Muscle layer of colon (tissue), 2 donors: ENCODE results near the gene PTGR3.

ENCODE experiments used
- H3K27ac ChIP-seq: one replicate; pipeline ENCODE4 v1.7.0; 2013; ENCODE audit warnings: low read depth, mild to moderate bottlenecking, low read length, moderate library complexity
- H3K27me3 ChIP-seq, 2 donors: one replicate each; pipeline ENCODE4 v1.7.0; 2013; ENCODE audit warnings: low read length in 2 of 2, mild to moderate bottlenecking in 2 of 2; ENCODE audit not compliant: insufficient read depth in 2 of 2, control insufficient read depth in 1 of 2
- H3K36me3 ChIP-seq: one replicate; pipeline ENCODE4 v1.7.0; 2013; ENCODE audit warnings: mild to moderate bottlenecking, low read length; ENCODE audit not compliant: insufficient read depth
- H3K4me1 ChIP-seq: one replicate; pipeline ENCODE4 v1.7.0; 2013; ENCODE audit warnings: mild to moderate bottlenecking, low read length; ENCODE audit not compliant: insufficient read depth
- H3K4me3 ChIP-seq, 2 donors: one replicate each; pipeline ENCODE4 v1.7.0; 2013; ENCODE audit warnings: low read length in 2 of 2, low read depth in 1 of 2, mild to moderate bottlenecking in 1 of 2, moderate library complexity in 1 of 2
- H3K9ac ChIP-seq: one replicate; pipeline ENCODE4 v1.7.0; 2013; ENCODE audit warnings: low read length
- H3K9me3 ChIP-seq: one replicate; pipeline ENCODE4 v1.7.0; 2013; ENCODE audit warnings: mild to moderate bottlenecking, low read length
- donor health status: abdominal sarcoma.
- donor health status: Adenocarcinoma of cecum.

PTGR3 gene

GRCh38 chr18:75220551-75221355, 11.8 kb upstream of the PTGR3 start:
- no peaks in the 10 kb centered on the region for H3K9me3 ChIP-seq
- peaks cover 62% of the 10 kb centered on the region for H3K4me1 ChIP-seq
- no peaks in the 10 kb centered on the region for H3K27me3 ChIP-seq
- no peaks in the 10 kb centered on the region for H3K36me3 ChIP-seq
- no peak overlapping the region for H3K4me3 ChIP-seq
- H3K27ac ChIP-seq: peak overlapping the region; percentile 60
- no peak overlapping the region for H3K9ac ChIP-seq

DNA sequence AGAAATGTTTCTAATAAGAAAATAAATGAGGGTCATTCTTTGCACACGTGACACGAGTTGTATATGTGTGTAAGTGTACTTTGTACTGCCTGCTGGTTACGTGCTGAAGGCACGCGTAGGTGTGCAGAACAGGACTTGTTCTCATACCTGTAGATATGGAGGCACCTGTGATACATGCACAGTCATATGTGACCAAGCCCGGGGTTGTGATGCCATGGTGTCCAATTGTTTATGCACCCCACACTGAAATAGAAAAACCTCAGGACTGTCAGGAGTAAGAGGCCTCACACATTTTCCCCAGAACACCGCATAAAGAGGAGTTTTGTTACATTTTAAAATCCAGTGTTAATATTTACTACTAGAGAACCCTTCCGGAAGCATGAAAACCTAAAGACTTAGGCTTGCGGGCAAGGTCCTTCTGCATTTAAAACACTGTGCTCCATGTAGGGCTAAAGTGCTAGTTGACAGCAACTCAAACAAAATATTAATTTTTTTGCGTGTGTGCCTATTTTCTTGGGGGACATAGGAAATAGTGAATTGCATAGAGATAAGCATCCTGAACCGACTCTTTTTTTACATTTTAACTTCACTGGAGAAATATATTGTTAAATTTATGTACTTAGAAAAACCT, 10.9 kb upstream of the PTGR3 start:
- Histone ChIP-seq H3K9ac (no peak overlapping the region), H3K4me1 (peaks cover 69% of the 10 kb centered on the region), H3K9me3 (no peaks in the 10 kb centered on the region), H3K4me3 (peak overlapping the region in 1 of 2 donors; percentile 15), H3K27me3 (no peaks in the 10 kb centered on the region), H3K36me3 (no peaks in the 10 kb centered on the region), H3K27ac (peak overlapping the region; percentile 60)

- Histone ChIP-seq H3K4me1 (peaks cover 66% of the 10 kb centered on the region), H3K27ac (peak overlapping the region; percentile 0), H3K9me3 (no peaks in the 10 kb centered on the region), H3K36me3 (no peaks in the 10 kb centered on the region), H3K9ac (no peak overlapping the region), H3K27me3 (no peaks in the 10 kb centered on the region), H3K4me3 (no peak overlapping the region)
These were observed 9.4 kb upstream of the PTGR3 start for GRCh38 chr18:75218065-75218923.

DNA sequence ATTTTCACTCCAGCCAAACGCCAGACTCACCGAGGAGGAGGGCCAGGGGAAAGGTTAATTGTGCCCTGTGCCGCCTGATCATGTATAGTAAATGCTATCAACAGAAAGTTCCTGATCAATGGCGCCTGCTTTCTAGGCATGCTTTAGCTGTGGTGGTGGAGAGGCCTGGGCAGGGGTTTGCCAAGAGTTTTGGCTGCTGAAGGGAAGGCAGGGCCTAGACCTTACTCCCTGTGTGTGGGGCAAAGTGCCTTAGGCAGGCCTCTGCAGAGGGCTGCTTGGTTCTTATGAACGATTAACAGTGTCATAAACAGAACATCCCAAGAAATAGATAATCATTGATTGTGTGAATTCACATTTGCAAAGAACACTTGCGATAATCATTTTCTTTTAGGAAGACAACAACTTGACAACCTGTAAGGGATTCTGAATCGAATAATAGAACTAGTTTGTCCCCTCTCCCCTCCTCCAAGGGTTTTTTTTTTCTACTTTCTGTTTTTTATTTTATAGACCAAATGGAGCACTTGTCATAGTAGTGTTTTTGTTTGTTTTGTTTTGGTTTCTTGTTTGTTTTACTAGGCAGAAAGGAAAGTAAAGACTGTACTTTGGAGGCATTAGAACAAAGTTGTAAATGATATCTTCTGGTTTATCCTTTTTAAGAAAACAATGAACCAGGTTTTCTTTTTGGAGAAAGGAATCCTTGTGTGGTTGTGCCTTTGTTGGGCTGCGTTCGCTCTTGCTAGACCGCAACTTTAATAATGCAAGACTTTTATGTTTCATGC, 8.2 kb upstream of the PTGR3 start:
- Histone ChIP-seq H3K9me3 (no peaks in the 10 kb centered on the region), H3K27ac (no peak overlapping the region), H3K4me1 (peaks cover 67% of the 10 kb centered on the region), H3K27me3 (no peaks in the 10 kb centered on the region), H3K4me3 (no peak overlapping the region), H3K9ac (no peak overlapping the region), H3K36me3 (no peaks in the 10 kb centered on the region)

GRCh38 chr18:75216212-75216910, 7.4 kb upstream of the PTGR3 start:
- H3K9me3 ChIP-seq: no peaks in the 10 kb centered on the region
- no peaks in the 10 kb centered on the region for H3K27me3 ChIP-seq
- peak overlapping the region in 1 of 2 donors; percentile 34 for H3K4me3 ChIP-seq
- no peak overlapping the region for H3K9ac ChIP-seq
- H3K36me3 ChIP-seq: no peaks in the 10 kb centered on the region
- H3K27ac ChIP-seq: peak overlapping the region; percentile 52
- H3K4me1 ChIP-seq: peaks cover 64% of the 10 kb centered on the region

DNA sequence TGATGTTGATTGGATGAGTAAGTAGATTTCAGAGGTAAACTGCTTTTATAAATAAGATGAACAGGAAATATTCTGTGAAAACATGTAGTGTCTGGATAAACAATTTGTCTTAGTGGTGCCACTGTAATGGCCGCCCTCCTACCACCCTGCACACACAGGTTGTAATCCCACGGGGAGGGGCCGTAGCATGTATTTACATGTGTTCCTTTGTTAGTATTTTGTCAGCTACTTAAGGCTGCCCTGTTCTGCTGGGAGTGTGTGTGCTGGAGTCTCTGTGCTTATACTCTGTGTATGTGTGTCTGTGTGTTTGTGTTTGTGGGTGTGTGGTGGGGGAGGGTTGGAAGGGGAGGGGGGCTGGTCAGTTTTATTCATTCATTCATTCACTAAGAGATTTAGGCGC, 6.7 kb upstream of the PTGR3 start:
- H3K9ac ChIP-seq: no peak overlapping the region
- H3K4me1 ChIP-seq: peaks cover 61% of the 10 kb centered on the region
- no peak overlapping the region for H3K4me3 ChIP-seq
- no peak overlapping the region for H3K27ac ChIP-seq
- no peaks in the 10 kb centered on the region for H3K27me3 ChIP-seq
- no peaks in the 10 kb centered on the region for H3K36me3 ChIP-seq
- H3K9me3 ChIP-seq: no peaks in the 10 kb centered on the region

DNA sequence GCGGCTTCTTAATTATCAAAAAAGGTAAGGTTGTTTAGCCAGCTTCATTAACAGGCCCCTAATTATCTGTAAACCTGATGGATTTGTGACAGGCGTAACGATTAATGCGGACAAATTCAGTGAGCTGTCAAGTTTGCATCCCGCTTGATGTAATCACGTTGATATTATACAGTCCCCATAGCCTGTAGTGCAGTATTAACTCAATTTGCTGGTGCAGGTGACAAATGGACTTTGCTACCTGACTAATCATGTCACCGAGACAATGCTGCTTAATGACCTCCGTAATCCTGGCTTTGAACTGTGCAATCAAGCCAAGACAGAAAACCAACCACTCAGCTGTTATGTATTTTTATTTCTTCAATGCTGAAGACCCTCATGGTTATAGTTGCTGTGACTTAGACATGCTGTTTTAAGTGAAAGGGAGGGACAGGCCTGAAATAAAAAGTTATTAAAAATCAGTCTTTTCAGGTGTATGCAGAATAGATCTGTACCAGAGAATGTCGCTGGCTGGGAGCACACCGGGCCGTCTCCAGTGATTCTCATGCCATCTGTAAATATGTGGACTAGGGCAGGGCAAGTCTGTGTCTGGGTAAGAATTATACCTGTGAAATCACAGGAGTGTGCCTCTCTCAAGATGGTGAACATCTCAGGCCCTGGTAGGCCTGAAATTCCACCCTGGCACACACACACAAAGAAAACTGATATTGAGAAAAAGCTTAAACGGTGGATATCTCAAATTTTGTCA, 6.0 kb upstream of the PTGR3 start:
- Histone ChIP-seq H3K4me1 (peaks cover 61% of the 10 kb centered on the region), H3K27ac (no peak overlapping the region), H3K27me3 (no peaks in the 10 kb centered on the region), H3K9me3 (no peaks in the 10 kb centered on the region), H3K9ac (no peak overlapping the region), H3K36me3 (no peaks in the 10 kb centered on the region), H3K4me3 (peak overlapping the region in 1 of 2 donors; percentile 83)

GRCh38 chr18:75214332-75214690, 5.4 kb upstream of the PTGR3 start:
- H3K4me1 ChIP-seq: peaks cover 56% of the 10 kb centered on the region
- peak overlapping the region in 1 of 2 donors; percentile 83 for H3K4me3 ChIP-seq
- H3K27ac ChIP-seq: peak overlapping the region; percentile 58
- no peaks in the 10 kb centered on the region for H3K27me3 ChIP-seq
- peak overlapping the region; percentile 15 for H3K9ac ChIP-seq
- H3K9me3 ChIP-seq: no peaks in the 10 kb centered on the region
- H3K36me3 ChIP-seq: no peaks in the 10 kb centered on the region

GRCh38 chr18:75213611-75214331, 4.8 kb upstream of the PTGR3 start:
- Histone ChIP-seq H3K4me1 (peaks cover 50% of the 10 kb centered on the region), H3K9ac (peak overlapping the region; percentile 15), H3K36me3 (no peaks in the 10 kb centered on the region), H3K27ac (peak overlapping the region; percentile 58), H3K27me3 (no peaks in the 10 kb centered on the region), H3K4me3 (peak overlapping the region in 1 of 2 donors; percentile 83), H3K9me3 (no peaks in the 10 kb centered on the region)

DNA sequence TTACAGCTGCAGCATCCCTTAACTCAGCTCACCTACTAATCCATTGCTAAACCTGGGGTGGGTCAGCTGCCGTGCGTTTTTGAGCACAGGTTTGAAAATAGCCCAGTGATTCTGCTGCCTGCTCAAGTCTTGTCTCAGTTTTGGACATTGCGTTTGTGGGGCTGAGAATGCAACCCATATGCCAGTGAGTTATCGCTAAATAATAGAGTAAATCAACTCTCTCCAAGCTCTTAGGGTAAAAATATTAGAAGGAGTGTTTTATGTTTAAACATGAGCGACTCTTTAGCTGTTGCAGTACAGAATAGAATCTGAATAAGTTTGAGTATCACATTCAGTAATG, 3.8 kb upstream of the PTGR3 start:
- no peaks in the 10 kb centered on the region for H3K27me3 ChIP-seq
- peaks cover 40% of the 10 kb centered on the region for H3K4me1 ChIP-seq
- no peaks in the 10 kb centered on the region for H3K36me3 ChIP-seq
- peak overlapping the region; percentile 61 for H3K9ac ChIP-seq
- no peaks in the 10 kb centered on the region for H3K9me3 ChIP-seq
- peak overlapping the region; percentile 72 for H3K27ac ChIP-seq
- H3K4me3 ChIP-seq: peak overlapping the region; percentile 83
